ENCODE data around the gene GNPTAB.

GRCh38 chr12:101823039-101823438 lies 7.7 kb downstream of the GNPTAB start:
- TF ChIP-seq CTCF (IDR thresholded peaks at IDR 0.05) = no peak
- TF ChIP-seq POLR2A (IDR thresholded peaks at IDR 0.05) = no peak

Measured in tibial nerve (tissue), 3 donors.